Measurements from ENCODE around the gene PXDN. TPM values are rescaled to one million over a fixed set of nuclear protein-coding genes. Genes with fewer than 3 reads are reported as not detected.
A peak's percentile ranks its signal among the peaks of the same experiment; 100 is the strongest.
"Not testable (repeated sequence)": the region's sequence is repeated elsewhere in the genome, so short reads cannot be mapped to it uniquely, and the experiment has no call there.

Gene PXDN
- total RNA-seq, 1 experiment from 2014 or later: 125 TPM

DNA sequence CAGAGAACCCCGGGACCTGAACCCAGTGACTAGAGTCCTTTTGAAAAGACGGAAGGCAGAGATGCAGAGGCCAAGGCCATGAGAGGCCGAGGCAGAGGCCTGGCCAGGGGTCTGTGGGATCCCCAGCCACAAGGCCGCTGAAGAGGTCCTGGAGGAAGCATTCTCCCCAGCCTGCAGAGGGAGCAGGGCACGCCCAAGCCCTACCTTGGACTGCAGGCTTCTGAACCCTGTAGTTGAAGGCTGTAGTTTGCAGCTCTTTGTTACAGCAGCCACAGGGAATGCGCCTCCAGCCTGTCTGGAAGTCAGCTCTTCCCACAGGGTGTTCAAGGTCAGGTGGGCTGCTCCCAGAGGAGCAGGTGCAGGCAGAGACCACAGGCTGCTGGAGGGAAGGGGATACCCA, 22.1 kb upstream of the PXDN start:
- Histone ChIP-seq H3K79me2 (ENCODE audit: low read length) (no peaks in the 10 kb centered on the region), H3K27me3 (ENCODE audit: low read length) (no peaks in the 10 kb centered on the region), H3K4me3 (ENCODE audit: low read length) (no peak overlapping the region), H3K9me2 (replicated peaks; ENCODE audit: low read length) (no peaks in the 10 kb centered on the region), H3K9ac (ENCODE audit: low read length) (no peak overlapping the region), H3K4me2 (ENCODE audit: low read length) (no peak overlapping the region), H3K9me3 (ENCODE audit: low read length) (no peaks in the 10 kb centered on the region), H3K36me3 (ENCODE audit: low read depth, low read length) (no peaks in the 10 kb centered on the region), H3K4me1 (ENCODE audit: insufficient read depth, low read length) (no peaks in the 10 kb centered on the region; the same call in 1 of the 2 replicates), H4K20me1 (ENCODE audit: low read length) (no peaks in the 10 kb centered on the region), H2AFZ (ENCODE audit: low read length) (no peak overlapping the region), H3F3A (ENCODE audit: low read length, unreplicated experiment) (no peaks in the 10 kb centered on the region), H3K27ac (ENCODE audit: low read length) (no peak overlapping the region)
- POLR2A ChIA-PET (ENCODE audit: unreplicated experiment): no interaction called here
- no TSS peak for BruUV-seq (replicated peaks)
- CTCF ChIA-PET: no interaction called here
- TF ChIP-seq EZH2phosphoT487 (IDR thresholded peaks at IDR 0.05; ENCODE audit: borderline replicate concordance, low read length) (no peak), EZH2 (IDR thresholded peaks at IDR 0.05; ENCODE audit: low read length, unreplicated experiment) (no peak)
- TF ChIP-seq, protein P1, sequence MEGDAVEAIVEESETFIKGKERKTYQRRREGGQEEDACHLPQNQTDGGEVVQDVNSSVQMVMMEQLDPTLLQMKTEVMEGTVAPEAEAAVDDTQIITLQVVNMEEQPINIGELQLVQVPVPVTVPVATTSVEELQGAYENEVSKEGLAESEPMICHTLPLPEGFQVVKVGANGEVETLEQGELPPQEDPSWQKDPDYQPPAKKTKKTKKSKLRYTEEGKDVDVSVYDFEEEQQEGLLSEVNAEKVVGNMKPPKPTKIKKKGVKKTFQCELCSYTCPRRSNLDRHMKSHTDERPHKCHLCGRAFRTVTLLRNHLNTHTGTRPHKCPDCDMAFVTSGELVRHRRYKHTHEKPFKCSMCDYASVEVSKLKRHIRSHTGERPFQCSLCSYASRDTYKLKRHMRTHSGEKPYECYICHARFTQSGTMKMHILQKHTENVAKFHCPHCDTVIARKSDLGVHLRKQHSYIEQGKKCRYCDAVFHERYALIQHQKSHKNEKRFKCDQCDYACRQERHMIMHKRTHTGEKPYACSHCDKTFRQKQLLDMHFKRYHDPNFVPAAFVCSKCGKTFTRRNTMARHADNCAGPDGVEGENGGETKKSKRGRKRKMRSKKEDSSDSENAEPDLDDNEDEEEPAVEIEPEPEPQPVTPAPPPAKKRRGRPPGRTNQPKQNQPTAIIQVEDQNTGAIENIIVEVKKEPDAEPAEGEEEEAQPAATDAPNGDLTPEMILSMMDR (conservative IDR thresholded peaks at IDR 0.05; ENCODE audit: low read depth, low read length): no peak
- ATAC-seq: peak; percentile 34; the same call in 1 of the 2 replicates
- intact Hi-C loops (cut with micrococcal nuclease): loop anchor here (5.0 kb wide), 1 partner anchor 214 kb away; no protein-coding TSS in a partner anchor
- no peak for DNase-seq

DNA sequence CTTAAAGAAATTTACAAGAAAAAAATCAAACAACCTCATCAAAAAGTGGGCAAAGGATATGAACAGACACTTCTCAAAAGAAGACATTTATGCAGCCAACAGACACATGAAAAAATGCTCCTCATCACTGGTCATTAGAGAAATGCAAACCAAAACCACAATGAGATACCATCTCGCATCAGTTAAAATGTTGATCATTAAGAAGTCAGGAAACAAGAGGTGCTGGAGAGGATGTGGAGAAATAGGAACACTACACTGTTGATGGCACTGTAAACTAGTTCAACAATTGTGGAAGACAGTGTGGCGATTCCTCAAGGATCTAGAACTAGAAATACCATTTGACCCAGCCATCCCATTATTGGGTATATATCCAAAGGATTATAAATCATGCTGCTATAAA, 20.9 kb upstream of the PXDN start:
- BruUV-seq (replicated peaks); H4K20me1 ChIP-seq (ENCODE audit: low read length); POLR2A ChIA-PET (ENCODE audit: unreplicated experiment); H3K27ac ChIP-seq (ENCODE audit: low read length); ATAC-seq; H3K4me1 ChIP-seq (ENCODE audit: insufficient read depth, low read length); H3K9ac ChIP-seq (ENCODE audit: low read length); H3K9me3 ChIP-seq (ENCODE audit: low read length); CTCF ChIA-PET; H2AFZ ChIP-seq (ENCODE audit: low read length); H3K9me2 ChIP-seq (replicated peaks; ENCODE audit: low read length); H3K36me3 ChIP-seq (ENCODE audit: low read depth, low read length); H3K79me2 ChIP-seq (ENCODE audit: low read length); H3F3A ChIP-seq (ENCODE audit: low read length, unreplicated experiment); H3K4me2 ChIP-seq (ENCODE audit: low read length); H3K4me3 ChIP-seq (ENCODE audit: low read length); DNase-seq; H3K27me3 ChIP-seq (ENCODE audit: low read length): not testable (repeated sequence)
- intact Hi-C loops (cut with micrococcal nuclease): loop anchor here (5.0 kb wide), 1 partner anchor 213 kb away; no protein-coding TSS in a partner anchor

DNA sequence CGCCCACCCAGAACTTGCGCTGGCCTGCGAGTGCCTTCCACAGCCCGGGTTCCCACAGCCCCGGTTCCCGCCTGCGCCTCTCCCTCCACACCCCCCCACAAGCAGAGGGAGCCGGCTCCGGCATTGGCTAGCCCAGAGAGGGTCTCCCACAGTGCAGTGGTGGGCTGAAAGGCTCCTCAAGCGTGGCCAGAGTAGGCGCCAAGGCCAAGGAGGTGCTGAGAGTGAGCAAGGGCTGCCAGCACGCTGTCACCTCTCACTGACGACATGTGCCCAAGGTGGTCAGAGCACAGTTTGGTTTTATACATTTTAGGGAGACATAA, 15.3 kb upstream of the PXDN start:
- DNase-seq: no peak
- no peaks in the 10 kb centered on the region for H3F3A ChIP-seq (ENCODE audit: low read length, unreplicated experiment)
- H3K9ac ChIP-seq (ENCODE audit: low read length): no peak overlapping the region
- no peaks in the 10 kb centered on the region for H3K9me3 ChIP-seq (ENCODE audit: low read length)
- POLR2A ChIA-PET (ENCODE audit: unreplicated experiment): no interaction called here
- no peaks in the 10 kb centered on the region for H3K4me1 ChIP-seq (ENCODE audit: insufficient read depth, low read length)
- H3K36me3 ChIP-seq (ENCODE audit: low read depth, low read length): no peaks in the 10 kb centered on the region
- TF ChIP-seq, protein P1 (conservative IDR thresholded peaks at IDR 0.05; ENCODE audit: low read depth, low read length): no peak
- TF ChIP-seq EZH2phosphoT487 (IDR thresholded peaks at IDR 0.05; ENCODE audit: borderline replicate concordance, low read length) (no peak), EZH2 (IDR thresholded peaks at IDR 0.05; ENCODE audit: low read length, unreplicated experiment) (no peak)
- H3K4me3 ChIP-seq (ENCODE audit: low read length): no peak overlapping the region
- no peaks in the 10 kb centered on the region for H3K27me3 ChIP-seq (ENCODE audit: low read length)
- CTCF ChIA-PET: no interaction called here
- BruUV-seq (replicated peaks): no TSS peak
- intact Hi-C loops (cut with micrococcal nuclease): no loop called here
- H4K20me1 ChIP-seq (ENCODE audit: low read length): no peaks in the 10 kb centered on the region
- H3K9me2 ChIP-seq (replicated peaks; ENCODE audit: low read length): no peaks in the 10 kb centered on the region
- H3K79me2 ChIP-seq (ENCODE audit: low read length): no peaks in the 10 kb centered on the region
- H2AFZ ChIP-seq (ENCODE audit: low read length): no peak overlapping the region
- no peak overlapping the region for H3K27ac ChIP-seq (ENCODE audit: low read length)
- ATAC-seq: no peak
- H3K4me2 ChIP-seq (ENCODE audit: low read length): no peak overlapping the region

Data from PC-3 (cell line).